ENCODE results near the gene LPAR1. TPM values are rescaled to one million over a fixed set of nuclear protein-coding genes. Genes with fewer than 3 reads are reported as not detected.
"Not testable (repeated sequence)": the region's sequence is repeated elsewhere in the genome, so short reads cannot be mapped to it uniquely, and the experiment has no call there.

The LPAR1 gene
- total RNA-seq, 2 experiments from 2014 or later = not detected

- H3K27me3 Mint-ChIP-seq = no peaks in the 10 kb centered on the region
- H3K36me3 Mint-ChIP-seq = no peaks in the 10 kb centered on the region
- no peaks in the 10 kb centered on the region for H3K4me1 Mint-ChIP-seq
- no peak overlapping the region for H3K27ac Mint-ChIP-seq
- peaks cover 6% of the 10 kb centered on the region for H3K9me3 Mint-ChIP-seq
- H3K4me3 Mint-ChIP-seq = no peak overlapping the region
- DNase-seq = no peak
Measured at GRCh38 chr9:110842169-110842568, 196.1 kb downstream of the LPAR1 start.

- H3K9me3 Mint-ChIP-seq = peaks cover 4% of the 10 kb centered on the region
- no peaks in the 10 kb centered on the region for H3K27me3 Mint-ChIP-seq
- H3K27ac Mint-ChIP-seq = no peak overlapping the region
- DNase-seq = no peak
- no peaks in the 10 kb centered on the region for H3K4me1 Mint-ChIP-seq
- no peaks in the 10 kb centered on the region for H3K36me3 Mint-ChIP-seq
- no peak overlapping the region for H3K4me3 Mint-ChIP-seq
Measured at GRCh38 chr9:110837401-110838005, 200.8 kb downstream of the LPAR1 start.

- Mint-ChIP-seq H3K9me3 (peaks cover 4% of the 10 kb centered on the region), H3K27ac (no peak overlapping the region), H3K36me3 (no peaks in the 10 kb centered on the region), H3K27me3 (no peaks in the 10 kb centered on the region), H3K4me3 (no peak overlapping the region), H3K4me1 (no peaks in the 10 kb centered on the region)
- no peak for DNase-seq
Measured at GRCh38 chr9:110835859-110836271, 202.4 kb downstream of the LPAR1 start.

- no peak overlapping the region for H3K27ac Mint-ChIP-seq
- H3K4me1 Mint-ChIP-seq = no peaks in the 10 kb centered on the region
- DNase-seq = no peak
- peaks cover 2% of the 10 kb centered on the region for H3K9me3 Mint-ChIP-seq
- H3K27me3 Mint-ChIP-seq = no peaks in the 10 kb centered on the region
- no peak overlapping the region for H3K4me3 Mint-ChIP-seq
- H3K36me3 Mint-ChIP-seq = no peaks in the 10 kb centered on the region
Measured at GRCh38 chr9:110835404-110835803, 202.9 kb downstream of the LPAR1 start.

GRCh38 chr9:110832926-110833325 lies 205.3 kb downstream of the LPAR1 start:
- H3K36me3 Mint-ChIP-seq = no peaks in the 10 kb centered on the region
- no peak overlapping the region for H3K4me3 Mint-ChIP-seq
- no peak overlapping the region for H3K27ac Mint-ChIP-seq
- no peaks in the 10 kb centered on the region for H3K9me3 Mint-ChIP-seq
- H3K27me3 Mint-ChIP-seq = no peaks in the 10 kb centered on the region
- DNase-seq = no peak
- H3K4me1 Mint-ChIP-seq = no peaks in the 10 kb centered on the region

DNA sequence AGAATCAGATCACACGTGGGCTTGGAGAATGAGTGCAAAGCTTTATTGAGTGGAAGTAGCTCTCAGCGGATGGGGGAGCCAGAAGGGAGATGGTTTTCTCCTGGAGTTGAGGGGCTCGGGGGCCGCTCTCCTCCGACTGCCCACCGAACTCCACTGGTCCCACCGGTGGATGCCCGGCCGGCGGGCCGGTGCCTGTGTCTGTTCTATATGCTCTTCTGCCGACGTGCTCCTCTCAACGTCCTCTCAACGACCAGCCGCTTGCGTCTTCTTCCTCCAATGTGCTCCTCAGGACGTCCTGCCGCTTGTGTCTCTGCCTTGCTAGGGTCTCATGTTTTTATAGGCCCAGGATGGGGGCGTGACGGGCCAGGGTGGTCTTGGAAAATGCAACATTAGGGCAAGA lies 207.8 kb downstream of the LPAR1 start:
- Mint-ChIP-seq H3K27ac (no peak overlapping the region), H3K27me3 (peaks cover 4% of the 10 kb centered on the region), H3K9me3 (no peaks in the 10 kb centered on the region), H3K4me1 (no peaks in the 10 kb centered on the region), H3K4me3 (no peak overlapping the region), H3K36me3 (no peaks in the 10 kb centered on the region)
- DNase-seq = no peak

DNA sequence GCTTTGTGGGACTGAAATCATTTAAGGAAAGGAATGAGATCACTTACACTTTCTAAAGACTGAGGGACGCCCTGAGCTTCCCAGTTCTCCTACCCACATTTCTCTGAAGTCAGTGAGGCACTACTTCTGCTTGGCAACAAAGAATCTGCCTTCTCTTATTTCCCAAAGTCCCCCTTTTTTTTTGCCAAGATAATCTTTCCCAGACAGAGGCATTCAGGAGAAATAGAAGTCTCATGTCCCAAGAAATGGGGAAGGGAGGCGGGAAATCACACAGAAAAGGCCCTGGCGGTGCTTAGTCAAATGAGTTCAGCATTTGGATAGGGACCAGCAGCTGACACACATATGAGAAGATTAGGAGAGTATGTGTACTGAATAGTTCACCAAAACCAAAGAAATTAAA lies 210.0 kb downstream of the LPAR1 start:
- Mint-ChIP-seq H3K27me3 (peaks cover 4% of the 10 kb centered on the region), H3K9me3 (peaks cover 2% of the 10 kb centered on the region), H3K36me3 (no peaks in the 10 kb centered on the region), H3K4me3 (no peak overlapping the region), H3K4me1 (no peaks in the 10 kb centered on the region), H3K27ac (no peak overlapping the region)
- DNase-seq = no peak

GRCh38 chr9:110826400-110826799 lies 211.9 kb downstream of the LPAR1 start:
- DNase-seq, H3K4me3 Mint-ChIP-seq, H3K27ac Mint-ChIP-seq, H3K36me3 Mint-ChIP-seq, H3K9me3 Mint-ChIP-seq, H3K27me3 Mint-ChIP-seq, H3K4me1 Mint-ChIP-seq: not testable (repeated sequence)

DNA sequence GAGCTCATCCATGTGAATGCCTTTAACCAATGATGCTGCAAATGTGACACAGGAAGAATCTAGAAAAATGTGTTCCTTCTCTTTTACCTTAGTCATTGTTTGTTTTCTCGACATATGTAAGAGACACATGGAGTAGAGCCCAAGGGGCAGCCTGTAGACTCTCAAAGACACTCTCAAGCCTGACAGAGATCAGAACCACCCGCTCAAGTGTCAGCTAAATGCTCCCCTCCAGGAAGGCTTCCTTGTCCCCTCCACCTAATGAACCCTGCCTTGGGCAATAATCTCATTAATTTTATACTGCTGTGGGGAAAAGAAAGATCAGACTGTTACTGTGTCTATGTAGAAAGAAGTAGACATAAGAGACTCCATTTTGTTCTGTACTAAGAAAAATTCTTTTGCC lies 212.3 kb downstream of the LPAR1 start:
- Mint-ChIP-seq H3K9me3 (peaks cover 2% of the 10 kb centered on the region), H3K36me3 (no peaks in the 10 kb centered on the region), H3K4me3 (no peak overlapping the region), H3K4me1 (no peaks in the 10 kb centered on the region), H3K27me3 (peaks cover 4% of the 10 kb centered on the region), H3K27ac (no peak overlapping the region)
- DNase-seq = no peak

- H3K27me3 Mint-ChIP-seq, H3K4me1 Mint-ChIP-seq, DNase-seq, H3K36me3 Mint-ChIP-seq, H3K9me3 Mint-ChIP-seq, H3K4me3 Mint-ChIP-seq, H3K27ac Mint-ChIP-seq: not testable (repeated sequence)
Measured at GRCh38 chr9:110825129-110825528, 213.1 kb downstream of the LPAR1 start.

Data from activated naive CD8-positive, alpha-beta T cell treated with anti-CD3 and anti-CD28 coated beads for 36 hours (primary cell).